GM12874 (cell line): Measurements from ENCODE around the gene CLASRP.

Experiments used
- CTCF ChIP-seq: IDR thresholded peaks from 2 replicates; pipeline ENCODE4 v1.5.1; 2011; ENCODE audit warnings: low read depth, mild to moderate bottlenecking, control low read depth, low read length, moderate library complexity; ENCODE audit not compliant: insufficient read depth

CLASRP gene

DNA sequence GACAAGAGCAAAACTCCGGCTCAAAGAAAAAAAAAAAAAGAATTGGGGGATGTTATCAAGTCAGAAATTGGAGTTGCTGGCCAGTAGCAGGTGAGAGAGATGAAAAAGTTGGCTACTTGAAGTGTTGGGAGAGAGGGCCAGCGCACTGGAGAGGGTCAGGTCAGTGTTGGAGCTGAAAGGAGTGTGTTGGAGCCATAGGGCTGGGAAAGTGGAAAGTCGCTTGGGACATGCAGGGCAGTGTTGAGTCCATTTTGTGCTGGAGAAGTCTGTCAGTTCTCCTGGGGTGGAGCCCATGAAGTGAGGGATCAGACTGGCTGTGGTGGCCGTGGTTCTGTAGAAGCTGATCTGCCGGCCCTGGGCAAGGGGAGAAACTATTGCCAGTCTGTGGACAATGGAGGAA lies 55.9 kb downstream of the CLASRP start:
- TF ChIP-seq CTCF, result no peak

DNA sequence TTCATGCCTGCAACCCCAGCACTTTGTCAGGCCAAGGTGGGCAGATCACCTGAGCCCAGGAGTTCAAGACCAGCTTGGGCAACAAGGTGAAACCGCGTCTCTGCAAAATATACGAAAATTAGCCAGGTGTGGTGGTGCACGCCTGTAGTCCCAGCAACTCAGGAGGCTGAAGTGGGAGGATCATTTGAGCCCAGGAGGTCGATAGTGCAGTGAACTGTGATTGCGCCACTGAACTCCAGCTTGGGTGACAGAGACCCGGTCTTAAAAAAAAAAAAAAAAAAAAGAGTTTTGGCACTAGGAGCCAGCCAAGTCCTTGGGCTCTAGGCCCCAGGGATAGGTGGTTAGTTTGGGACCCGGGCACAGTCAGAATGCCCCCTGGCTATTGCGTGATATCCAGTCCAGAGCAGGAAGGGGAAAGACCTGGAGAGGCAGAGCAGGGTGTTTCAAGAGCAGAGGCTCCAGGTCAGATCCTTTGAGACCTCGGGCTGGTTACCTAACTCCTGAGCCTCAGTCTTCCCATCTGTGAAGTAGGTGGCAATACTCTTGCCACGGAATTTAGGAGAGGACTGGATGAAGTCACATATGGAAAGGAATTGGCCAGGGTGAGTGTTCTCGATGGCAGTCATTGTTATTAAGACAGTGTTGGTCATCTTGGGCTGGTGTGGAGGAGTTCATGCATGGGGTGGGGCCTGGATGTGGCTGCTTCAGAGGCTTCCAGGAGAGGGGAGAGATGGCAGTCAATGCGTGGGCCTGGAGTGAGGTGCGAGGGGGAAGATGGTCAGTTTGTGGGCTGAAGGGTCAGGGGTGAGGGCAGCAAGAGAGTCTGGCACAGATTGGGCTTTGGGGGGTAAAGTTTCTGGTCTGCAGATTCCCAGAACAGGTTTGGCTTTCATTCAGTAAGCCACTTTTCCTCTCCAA lies 56.9 kb downstream of the CLASRP start:
- no peak for TF ChIP-seq CTCF

GRCh38 chr19:45096700-45097099 lies 57.9 kb downstream of the CLASRP start:
- no peak for TF ChIP-seq CTCF

DNA sequence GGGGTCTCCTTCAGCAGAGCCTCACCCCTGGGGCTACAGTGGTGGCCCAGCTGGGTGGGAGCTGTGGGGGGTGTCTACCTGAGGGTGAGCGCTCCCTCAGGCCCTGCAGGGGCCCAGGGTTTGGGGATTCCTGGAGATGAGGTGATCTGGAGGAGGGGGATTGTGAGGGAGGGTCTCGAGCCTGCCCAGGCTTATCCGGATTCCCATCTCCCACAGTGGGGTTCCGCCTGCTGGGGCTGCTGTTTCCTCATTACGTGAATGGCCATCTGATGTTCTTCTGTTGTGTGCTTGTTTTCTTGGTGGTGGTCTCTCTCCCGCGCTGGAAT lies 58.6 kb downstream of the CLASRP start:
- TF ChIP-seq CTCF, result no peak

GRCh38 chr19:45097776-45098520 lies 59.1 kb downstream of the CLASRP start:
- TF ChIP-seq CTCF, result no peak

GRCh38 chr19:45098521-45099466 lies 59.9 kb downstream of the CLASRP start:
- no peak for TF ChIP-seq CTCF
